Neural crest cell (in vitro differentiated cells): Measurements from ENCODE around the gene ZNF143. TPM values are rescaled to one million over a fixed set of nuclear protein-coding genes. Genes with fewer than 3 reads are reported as not detected.

Experiments used
- DNase-seq: peaks from one replicate; pipeline ENCODE4 v3.0.0; 2021; ENCODE audit warnings: low read depth, mixed read lengths, low spot score
- H3K27ac Mint-ChIP-seq: one replicate; pipeline ENCODE4 v1.8.0; 2021; ENCODE audit warnings: mild to moderate bottlenecking, mixed read lengths; ENCODE audit not compliant: unreplicated experiment
- H3K27me3 Mint-ChIP-seq: 2 replicates; pipeline ENCODE4 v1.8.0; 2021; ENCODE audit warnings: low read depth, mild to moderate bottlenecking, mixed read lengths
- H3K36me3 Mint-ChIP-seq: 2 replicates; pipeline ENCODE4 v1.8.0; 2021; ENCODE audit warnings: low read depth, mild to moderate bottlenecking, mixed read lengths
- H3K4me1 Mint-ChIP-seq: 2 replicates; pipeline ENCODE4 v1.8.0; 2021; ENCODE audit warnings: mixed read lengths
- H3K4me3 Mint-ChIP-seq: one replicate; pipeline ENCODE4 v1.8.0; 2021; ENCODE audit warnings: mild to moderate bottlenecking, mixed read lengths
- H3K9me3 Mint-ChIP-seq: 2 replicates; pipeline ENCODE4 v1.8.0; 2021; ENCODE audit warnings: mixed read lengths
- total RNA-seq: library from RNA; stranded (reverse); gene quantifications from 2 replicates; pipeline ENCODE4 v1.2.1, GENCODE V29; 2021
- TF ChIP-seq, protein P1 (sequence below): fragments of 200-600 bp; sonication (generic); conservative IDR thresholded peaks from 2 replicates; pipeline ENCODE4 v1.5.0; 2021; ENCODE audit warnings: antibody characterized with exemption, mild to moderate bottlenecking

The ZNF143 gene
- total RNA-seq, 1 donor from 2014 or later: 39.1 TPM

DNA sequence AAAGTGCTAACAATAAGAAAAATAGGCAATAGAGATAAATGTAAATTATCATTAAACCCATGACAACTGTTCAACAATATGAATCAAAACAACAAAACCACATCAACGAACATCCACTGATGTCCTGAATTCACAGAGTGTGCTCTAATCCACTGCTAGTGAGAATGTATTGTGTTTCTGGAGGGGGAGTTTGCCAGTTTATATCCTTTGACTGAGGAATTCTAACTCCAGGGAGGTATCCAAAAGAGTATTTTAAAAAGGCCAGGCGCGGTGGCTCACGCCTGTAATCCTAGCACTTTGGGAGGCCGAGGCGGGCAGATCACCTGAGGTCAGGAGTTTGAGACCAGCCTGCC lies 110.9 kb downstream of the ZNF143 start:
- Mint-ChIP-seq H3K27ac (no peak overlapping the region), H3K4me3 (peak overlapping the region; percentile 90), H3K36me3 (peaks cover 13% of the 10 kb centered on the region), H3K9me3 (no peaks in the 10 kb centered on the region), H3K27me3 (no peaks in the 10 kb centered on the region), H3K4me1 (peaks cover 55% of the 10 kb centered on the region)
- TF ChIP-seq, protein P1, sequence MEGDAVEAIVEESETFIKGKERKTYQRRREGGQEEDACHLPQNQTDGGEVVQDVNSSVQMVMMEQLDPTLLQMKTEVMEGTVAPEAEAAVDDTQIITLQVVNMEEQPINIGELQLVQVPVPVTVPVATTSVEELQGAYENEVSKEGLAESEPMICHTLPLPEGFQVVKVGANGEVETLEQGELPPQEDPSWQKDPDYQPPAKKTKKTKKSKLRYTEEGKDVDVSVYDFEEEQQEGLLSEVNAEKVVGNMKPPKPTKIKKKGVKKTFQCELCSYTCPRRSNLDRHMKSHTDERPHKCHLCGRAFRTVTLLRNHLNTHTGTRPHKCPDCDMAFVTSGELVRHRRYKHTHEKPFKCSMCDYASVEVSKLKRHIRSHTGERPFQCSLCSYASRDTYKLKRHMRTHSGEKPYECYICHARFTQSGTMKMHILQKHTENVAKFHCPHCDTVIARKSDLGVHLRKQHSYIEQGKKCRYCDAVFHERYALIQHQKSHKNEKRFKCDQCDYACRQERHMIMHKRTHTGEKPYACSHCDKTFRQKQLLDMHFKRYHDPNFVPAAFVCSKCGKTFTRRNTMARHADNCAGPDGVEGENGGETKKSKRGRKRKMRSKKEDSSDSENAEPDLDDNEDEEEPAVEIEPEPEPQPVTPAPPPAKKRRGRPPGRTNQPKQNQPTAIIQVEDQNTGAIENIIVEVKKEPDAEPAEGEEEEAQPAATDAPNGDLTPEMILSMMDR: no peak
- DNase-seq: no peak

DNA sequence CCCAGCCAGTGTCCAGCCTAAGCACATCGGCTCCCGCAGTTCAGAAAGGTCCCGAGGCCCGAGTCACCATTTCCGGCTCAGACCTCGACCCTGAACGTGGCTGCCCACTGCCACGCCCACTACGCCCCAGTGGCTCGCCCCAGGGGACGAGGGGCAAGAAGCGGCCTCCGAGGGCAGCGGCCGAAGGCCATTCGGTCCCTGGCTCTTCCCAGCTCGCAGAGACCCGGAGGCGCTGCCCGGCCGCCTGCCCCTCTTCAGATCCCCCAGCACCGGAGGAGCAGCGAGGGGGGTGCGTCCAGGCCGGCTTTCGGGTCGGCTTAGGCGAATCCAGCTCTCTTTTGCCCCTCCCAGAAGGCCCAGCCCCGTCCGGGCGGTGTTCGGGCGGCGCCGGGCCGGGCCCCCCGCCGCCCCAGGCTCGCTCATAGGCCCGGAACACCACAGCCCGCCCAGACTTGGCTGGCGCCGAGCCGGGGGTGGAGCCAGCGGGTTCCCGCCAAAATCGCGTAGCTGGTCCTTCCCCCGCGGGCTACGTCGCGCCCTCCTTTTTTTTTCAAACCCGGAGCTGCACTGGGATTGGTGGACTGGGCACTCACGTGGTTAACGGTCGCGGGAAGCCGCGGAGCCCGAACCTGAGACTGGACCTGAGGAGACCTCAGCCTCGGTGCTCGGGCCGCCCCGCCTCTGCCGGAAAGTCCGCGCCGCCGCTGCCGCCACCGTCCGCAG lies 112.4 kb downstream of the ZNF143 start, which contains the start of gene WEE1:
Gene WEE1, plus strand, starts transcription at position 619 of the 723 bp plus-strand sequence. CDS start 264 bp downstream, outside the sequence.
- DNase-seq: peak; percentile 97
- peaks cover 58% of the 10 kb centered on the region for H3K4me1 Mint-ChIP-seq
- no peaks in the 10 kb centered on the region for H3K27me3 Mint-ChIP-seq
- TF ChIP-seq, protein P1: no peak
- H3K36me3 Mint-ChIP-seq: peaks cover 18% of the 10 kb centered on the region
- peak within 1 kb of the TSS; percentile 96 for H3K27ac Mint-ChIP-seq
- peak within 1 kb of the TSS; percentile 93 for H3K4me3 Mint-ChIP-seq
- no peaks in the 10 kb centered on the region for H3K9me3 Mint-ChIP-seq

DNA sequence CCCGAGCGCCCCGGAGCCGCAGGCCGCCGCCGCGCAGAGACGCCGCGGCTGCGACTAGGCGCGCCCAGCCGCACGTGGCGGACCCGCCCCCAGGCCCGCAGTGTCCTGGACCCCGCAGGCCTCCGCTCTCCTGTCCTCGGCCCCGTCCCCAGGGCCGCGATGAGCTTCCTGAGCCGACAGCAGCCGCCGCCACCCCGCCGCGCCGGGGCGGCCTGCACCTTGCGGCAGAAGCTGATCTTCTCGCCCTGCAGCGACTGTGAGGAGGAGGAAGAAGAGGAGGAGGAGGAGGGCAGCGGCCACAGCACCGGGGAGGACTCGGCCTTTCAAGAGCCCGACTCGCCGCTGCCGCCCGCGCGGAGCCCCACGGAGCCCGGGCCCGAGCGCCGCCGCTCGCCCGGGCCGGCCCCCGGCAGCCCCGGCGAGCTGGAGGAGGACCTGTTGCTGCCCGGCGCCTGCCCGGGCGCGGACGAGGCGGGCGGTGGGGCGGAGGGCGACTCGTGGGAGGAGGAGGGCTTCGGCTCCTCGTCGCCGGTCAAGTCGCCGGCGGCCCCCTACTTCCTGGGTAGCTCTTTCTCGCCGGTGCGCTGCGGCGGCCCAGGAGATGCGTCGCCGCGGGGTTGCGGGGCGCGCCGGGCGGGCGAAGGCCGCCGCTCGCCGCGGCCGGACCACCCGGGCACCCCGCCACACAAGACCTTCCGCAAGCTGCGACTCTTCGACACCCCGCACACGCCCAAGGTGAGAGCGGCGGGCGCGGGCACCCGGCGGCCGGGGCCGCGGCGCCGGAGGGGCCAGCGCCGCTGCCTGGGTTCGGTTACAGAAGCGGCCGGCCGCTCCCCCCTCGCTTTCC lies 113.2 kb downstream of the ZNF143 start:
- H3K9me3 Mint-ChIP-seq: no peaks in the 10 kb centered on the region

DNA sequence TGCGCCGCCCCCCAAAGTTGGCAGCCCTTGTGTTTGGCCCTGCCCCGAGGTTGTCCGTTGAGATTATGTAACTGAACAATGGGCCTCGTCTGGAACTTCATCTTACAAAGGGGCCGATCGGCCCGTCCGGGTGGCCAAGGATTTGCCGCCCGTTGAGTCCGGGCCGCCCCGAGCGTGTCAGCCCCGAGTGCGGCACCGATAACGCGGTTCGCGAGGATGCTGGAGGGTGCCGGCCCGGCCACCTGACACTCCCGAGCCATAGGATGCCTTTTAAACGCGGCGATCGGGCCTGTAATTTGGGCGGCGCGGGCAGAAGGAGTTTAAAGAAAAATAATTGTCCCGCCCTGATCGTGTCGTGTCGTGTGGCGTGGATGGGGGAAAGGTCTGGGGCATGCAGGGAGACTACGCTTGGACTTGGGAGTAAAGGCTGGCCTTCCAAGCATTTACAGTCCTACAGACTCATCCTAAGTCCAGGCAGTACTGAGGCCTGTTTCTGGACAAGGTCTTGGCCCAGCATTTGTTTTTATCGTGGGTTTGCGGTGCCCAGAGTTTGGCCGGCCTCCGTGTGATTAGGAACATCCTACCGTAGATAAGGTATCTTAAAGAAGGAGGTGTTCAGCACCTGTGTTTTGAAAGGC lies 113.9 kb downstream of the ZNF143 start:
- TF ChIP-seq, protein P1: no peak
- Mint-ChIP-seq H3K9me3 (no peaks in the 10 kb centered on the region), H3K36me3 (peaks cover 26% of the 10 kb centered on the region), H3K4me1 (peaks cover 52% of the 10 kb centered on the region), H3K4me3 (peak overlapping the region; percentile 93), H3K27ac (peak overlapping the region; percentile 96), H3K27me3 (no peaks in the 10 kb centered on the region)
- DNase-seq: no peak

More for the DNA sequence above, 113.2 kb downstream of the ZNF143 start:
- Mint-ChIP-seq H3K4me3 (peak overlapping the region; percentile 93), H3K27ac (peak overlapping the region; percentile 96), H3K27me3 (no peaks in the 10 kb centered on the region), H3K36me3 (peaks cover 21% of the 10 kb centered on the region), H3K4me1 (peaks cover 55% of the 10 kb centered on the region)
- peak; percentile 18 for DNase-seq
- TF ChIP-seq, protein P1: no peak
